Stomach (tissue), 9 donors: ENCODE measurements around the gene ETNPPL. TPM values are rescaled to one million over a fixed set of nuclear protein-coding genes. Genes with fewer than 3 reads are reported as not detected.
A peak's percentile ranks its signal among the peaks of the same experiment; 100 is the strongest.

Experiments used
- DNase-seq, 2 donors: peaks; one replicate each; pipeline versions ENCODE4 v3.0.0 to v3.0.0-alpha.2; 2013 to 2019
- H3K27ac ChIP-seq, 5 donors: fragments of 200-600 bp in 4 of 5; sonication (generic) in 4 of 5; one replicate each; pipeline ENCODE4 v1.5.1; 2013 to 2019; ENCODE audit warnings: mild to moderate bottlenecking in 1 of 5, moderate library complexity in 1 of 5
- H3K27me3 ChIP-seq, 3 donors: fragments of 200-600 bp; sonication (generic); one replicate each; pipeline ENCODE4 v1.5.1; 2017 to 2019; ENCODE audit warnings: mixed run types in 1 of 3
- H3K36me3 ChIP-seq, 4 donors: fragments of 200-600 bp; sonication (generic); 1 replicate in 3 of 4; 2 replicates in 1 of 4; pipeline ENCODE4 v1.5.1; 2016 to 2019
- H3K4me1 ChIP-seq, 4 donors: fragments of 200-600 bp; sonication (generic); one replicate each; pipeline ENCODE4 v1.5.1; 2016 to 2019
- H3K4me3 ChIP-seq, 4 donors: fragments of 200-600 bp; sonication (generic) in 3 of 4; one replicate each; pipeline ENCODE4 v1.5.1; 2016 to 2019; ENCODE audit warnings: mild to moderate bottlenecking in 1 of 4
- H3K9me3 ChIP-seq, 4 donors: fragments of 200-600 bp; sonication (generic); one replicate each; pipeline ENCODE4 v1.5.1; 2016 to 2019
- EP300 ChIP-seq: sonication (generic); formaldehyde crosslinking; IDR thresholded peaks from one replicate; pipeline ENCODE4 v1.6.1; 2017; ENCODE audit warnings: antibody characterized with exemption
- POLR2A ChIP-seq, 4 donors: fragments of 450-650 bp; IDR thresholded peaks; one replicate each; pipeline ENCODE4 v1.6.1; 2016; ENCODE audit warnings: antibody characterized with exemption in 4 of 4, control low read depth in 2 of 4, mild to moderate bottlenecking in 1 of 4, moderate library complexity in 1 of 4
- POLR2AphosphoS5 ChIP-seq, 3 donors: sonication (generic); formaldehyde crosslinking; IDR thresholded peaks; one replicate each; pipeline ENCODE4 v1.6.1; 2016; ENCODE audit warnings: antibody characterized with exemption in 3 of 3
- WGBS, 5 donors: extraction: QIAGEN DNeasy Blood & Tissue Kit in 3 of 5; methylation state at CpG; one replicate each; pipeline versions ENCODE4 v1.1.5 to v1.1.7; 2013 to 2018; 5-methylcytosine and 5-hydroxymethylcytosine counted together
- intact Hi-C: fragments of 100-400 bp; cut with DNase I; formaldehyde crosslinking; loops from one replicate; pipeline ENCODE4 v1.15.1; 2023; ENCODE audit warnings: low total_unique reads
- polyA plus RNA-seq, 3 donors: library from polyadenylated mRNA; stranded (reverse); fragments of 200-250 nt; gene quantifications; one replicate each; pipeline ENCODE4 v1.2.3, GENCODE V29; 2013
- total RNA-seq, 5 donors: library from RNA; depleted of rRNA; stranded (reverse); fragments of >200 nt; gene quantifications; one replicate each; pipeline versions ENCODE4 v1.1.0 to v1.2.3, GENCODE V29; 2014 to 2016
- TF ChIP-seq, protein P1 (sequence below), 7 experiments: fragments of 450-650 bp in 4 of 7; fragments of 200-600 bp in 3 of 7; sonication (generic) in 3 of 7; IDR thresholded peaks; one replicate each; pipeline ENCODE4 v1.5.1; 2016 to 2019; ENCODE audit warnings: antibody characterized with exemption in 7 of 7, control low read depth in 2 of 7, mild to moderate bottlenecking in 1 of 7
- donor health status: healthy with polysubstance abuse.
- donor health status: Bipolar disorder and iron deficiency.
- donor health status: healthy.

ETNPPL gene
- total and polyA plus RNA-seq, 8 donors, result 1.9 to 15.6 (median 5.0) TPM; not detected in 2

DNA sequence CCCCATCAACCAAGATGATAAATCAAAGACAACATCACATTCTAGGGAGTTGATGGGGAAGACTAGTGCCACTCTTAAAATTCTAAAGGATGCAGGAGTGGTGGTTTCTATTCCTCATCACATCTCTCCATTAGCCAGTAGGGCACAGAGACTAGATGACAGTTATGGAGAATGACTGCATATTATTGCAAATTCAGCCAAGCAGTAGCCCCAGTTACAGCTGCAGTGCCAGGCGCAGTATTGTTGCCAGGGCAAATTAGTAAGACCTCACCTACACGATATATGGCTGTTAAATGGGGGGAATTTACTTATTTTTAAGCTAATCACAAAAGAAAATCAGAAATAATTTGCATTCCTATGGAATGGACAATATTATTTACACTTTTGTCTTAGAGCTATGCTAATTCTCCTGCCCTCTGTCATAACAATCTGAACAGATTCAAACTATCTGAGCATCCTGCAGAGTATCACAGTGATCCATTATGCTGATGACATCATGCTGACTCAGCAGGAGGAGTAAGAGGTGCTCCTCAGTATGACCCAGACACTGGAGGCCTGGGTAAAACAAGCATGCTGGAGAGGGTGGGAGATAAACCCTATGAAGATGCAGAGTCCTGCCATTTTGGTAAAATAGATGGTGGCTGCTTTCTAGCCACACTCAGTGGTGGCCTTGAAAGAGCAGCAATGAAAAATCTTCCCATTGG is 24.7 kb downstream of the ETNPPL start:
- intact Hi-C loops, result no loop called here
- TF ChIP-seq, protein P1, sequence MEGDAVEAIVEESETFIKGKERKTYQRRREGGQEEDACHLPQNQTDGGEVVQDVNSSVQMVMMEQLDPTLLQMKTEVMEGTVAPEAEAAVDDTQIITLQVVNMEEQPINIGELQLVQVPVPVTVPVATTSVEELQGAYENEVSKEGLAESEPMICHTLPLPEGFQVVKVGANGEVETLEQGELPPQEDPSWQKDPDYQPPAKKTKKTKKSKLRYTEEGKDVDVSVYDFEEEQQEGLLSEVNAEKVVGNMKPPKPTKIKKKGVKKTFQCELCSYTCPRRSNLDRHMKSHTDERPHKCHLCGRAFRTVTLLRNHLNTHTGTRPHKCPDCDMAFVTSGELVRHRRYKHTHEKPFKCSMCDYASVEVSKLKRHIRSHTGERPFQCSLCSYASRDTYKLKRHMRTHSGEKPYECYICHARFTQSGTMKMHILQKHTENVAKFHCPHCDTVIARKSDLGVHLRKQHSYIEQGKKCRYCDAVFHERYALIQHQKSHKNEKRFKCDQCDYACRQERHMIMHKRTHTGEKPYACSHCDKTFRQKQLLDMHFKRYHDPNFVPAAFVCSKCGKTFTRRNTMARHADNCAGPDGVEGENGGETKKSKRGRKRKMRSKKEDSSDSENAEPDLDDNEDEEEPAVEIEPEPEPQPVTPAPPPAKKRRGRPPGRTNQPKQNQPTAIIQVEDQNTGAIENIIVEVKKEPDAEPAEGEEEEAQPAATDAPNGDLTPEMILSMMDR (IDR thresholded peaks at IDR 0.05), result no peak
- no peak for TF ChIP-seq POLR2A (IDR thresholded peaks at IDR 0.05)
- no peak for TF ChIP-seq EP300
- no peak for TF ChIP-seq POLR2AphosphoS5 (IDR thresholded peaks at IDR 0.05)
- H3K27ac ChIP-seq, result no peak overlapping the region
- no peaks in the 10 kb centered on the region for H3K27me3 ChIP-seq
- H3K4me3 ChIP-seq, result no peak overlapping the region
- WGBS, 5 donors, result 80 to 93% (median 83%) methylated on average over 2 of the region's 2 CpGs
- no peak for DNase-seq
- H3K9me3 ChIP-seq, result no peaks in the 10 kb centered on the region
- peaks cover 0 to 4% (median 0%) of the 10 kb centered on the region in 4 donors for H3K4me1 ChIP-seq
- H3K36me3 ChIP-seq, result no peaks in the 10 kb centered on the region

- TF ChIP-seq EP300, result no peak
- TF ChIP-seq POLR2A (IDR thresholded peaks at IDR 0.05), result no peak
- TF ChIP-seq, protein P1 (IDR thresholded peaks at IDR 0.05), result no peak
- no peak for TF ChIP-seq POLR2AphosphoS5 (IDR thresholded peaks at IDR 0.05)
- no peak overlapping the region for H3K27ac ChIP-seq
- intact Hi-C loops, result no loop called here
- H3K4me1 ChIP-seq, result no peaks in the 10 kb centered on the region
- no peaks in the 10 kb centered on the region for H3K36me3 ChIP-seq
- WGBS, 5 donors, result 51 to 72% (median 59%) methylated on average over 3 of the region's 3 CpGs
- peaks cover 0 to 13% (median 7%) of the 10 kb centered on the region in 4 donors for H3K9me3 ChIP-seq
- no peaks in the 10 kb centered on the region for H3K27me3 ChIP-seq
- peak in 1 of 2 donors; percentile 21 for DNase-seq
- H3K4me3 ChIP-seq, result no peak overlapping the region
Measured at GRCh38 chr4:108731006-108731405, 31.8 kb downstream of the ETNPPL start.

DNA sequence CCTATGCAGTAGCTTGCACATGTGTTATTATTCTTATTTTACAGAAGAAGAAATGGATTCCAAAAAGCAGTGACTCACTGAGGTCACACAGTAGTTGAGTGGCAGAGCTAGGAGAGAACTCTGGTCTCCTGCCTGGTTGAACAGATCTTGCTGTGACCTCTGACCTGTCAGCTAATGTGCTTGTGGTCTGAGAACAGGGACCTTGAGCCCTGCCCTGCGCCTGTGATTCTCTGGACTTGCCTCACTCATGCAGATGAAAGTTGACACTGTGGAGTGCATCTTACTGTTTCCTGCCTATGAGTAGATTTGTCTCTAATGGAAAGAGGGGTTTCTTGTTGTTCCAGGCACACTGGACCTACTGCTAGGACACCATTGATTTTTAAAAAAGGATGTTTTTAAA is 32.3 kb downstream of the ETNPPL start:
- intact Hi-C loops, result no loop called here

GRCh38 chr4:108729731-108730130 is 33.1 kb downstream of the ETNPPL start:
- no peak for DNase-seq
- intact Hi-C loops, result no loop called here
- WGBS, 5 donors, result 85 to 100% (median 94%) methylated on average over 1 of the region's 1 CpG
- H3K4me1 ChIP-seq, result no peaks in the 10 kb centered on the region
- no peaks in the 10 kb centered on the region for H3K27me3 ChIP-seq
- no peak overlapping the region for H3K4me3 ChIP-seq
- H3K27ac ChIP-seq, result no peak overlapping the region
- peaks cover 0 to 25% (median 15%) of the 10 kb centered on the region in 4 donors for H3K9me3 ChIP-seq
- H3K36me3 ChIP-seq, result no peaks in the 10 kb centered on the region
- TF ChIP-seq, protein P1 (IDR thresholded peaks at IDR 0.05), result no peak
- no peak for TF ChIP-seq POLR2AphosphoS5 (IDR thresholded peaks at IDR 0.05)

More for the DNA sequence above, 32.3 kb downstream of the ETNPPL start:
- Histone ChIP-seq H3K9me3 (peaks cover 0 to 17% (median 12%) of the 10 kb centered on the region in 4 donors), H3K4me3 (no peak overlapping the region), H3K27ac (no peak overlapping the region), H3K27me3 (no peaks in the 10 kb centered on the region), H3K4me1 (no peaks in the 10 kb centered on the region), H3K36me3 (no peaks in the 10 kb centered on the region)
- WGBS, 5 donors, result 42 to 82% (median 53%) methylated on average over 1 of the region's 1 CpG
- DNase-seq, result no peak
- TF ChIP-seq EP300 (no peak), POLR2A (IDR thresholded peaks at IDR 0.05) (no peak), POLR2AphosphoS5 (IDR thresholded peaks at IDR 0.05) (no peak)
- TF ChIP-seq, protein P1 (IDR thresholded peaks at IDR 0.05), result no peak
